GM06990 (cell line): Measurements from ENCODE around the gene MUTYH.

Source experiments
- DNase-seq: peaks from one replicate; pipeline ENCODE4 v3.0.0-alpha.2; 2011; ENCODE audit not compliant: insufficient read length; ENCODE audit errors: extremely low read depth
- H3K27me3 ChIP-seq: replicated peaks from 2 replicates; pipeline ENCODE4 v1.6.0; 2011; ENCODE audit warnings: low read length; ENCODE audit not compliant: control insufficient read depth, insufficient read depth
- H3K36me3 ChIP-seq: 2 replicates; pipeline ENCODE4 v1.5.1; 2011; ENCODE audit warnings: low read length; ENCODE audit not compliant: control insufficient read depth, insufficient read depth
- H3K4me3 ChIP-seq: replicated peaks from 2 replicates; pipeline ENCODE4 v1.5.1; 2011; ENCODE audit warnings: low read depth, mild to moderate bottlenecking, control low read depth, low read length
- CTCF ChIP-seq: IDR thresholded peaks from 2 replicates; pipeline ENCODE4 v1.5.1; 2011; ENCODE audit warnings: low read length, control low read depth, mild to moderate bottlenecking, inconsistent platforms; ENCODE audit not compliant: insufficient read depth, poor library complexity, severe bottlenecking

The MUTYH gene

GRCh38 chr1:45331436-45332345, 8.5 kb downstream of the MUTYH start:
- no peak for DNase-seq
- Histone ChIP-seq H3K36me3 (peaks cover 16% of the 10 kb centered on the region), H3K4me3 (no peak overlapping the region), H3K27me3 (no peaks in the 10 kb centered on the region)
- TF ChIP-seq CTCF, result no peak

- H3K27me3 ChIP-seq, result no peaks in the 10 kb centered on the region
- peaks cover 16% of the 10 kb centered on the region for H3K36me3 ChIP-seq
- no peak for DNase-seq
- no peak overlapping the region for H3K4me3 ChIP-seq
- no peak for TF ChIP-seq CTCF
Measured at GRCh38 chr1:45329445-45329844, 10.8 kb downstream of the MUTYH start.

GRCh38 chr1:45328680-45329079, 11.6 kb downstream of the MUTYH start:
- Histone ChIP-seq H3K4me3 (no peak overlapping the region), H3K36me3 (peaks cover 16% of the 10 kb centered on the region), H3K27me3 (no peaks in the 10 kb centered on the region)
- TF ChIP-seq CTCF, result no peak
- no peak for DNase-seq

GRCh38 chr1:45327644-45328515, 12.4 kb downstream of the MUTYH start:
- peak; percentile 52 for DNase-seq
- Histone ChIP-seq H3K27me3 (no peaks in the 10 kb centered on the region), H3K36me3 (peaks cover 10% of the 10 kb centered on the region), H3K4me3 (peak overlapping the region; percentile 63)
- no peak for TF ChIP-seq CTCF

- Histone ChIP-seq H3K4me3 (peak within 1 kb of the TSS; percentile 63), H3K27me3 (no peaks in the 10 kb centered on the region), H3K36me3 (peaks cover 8% of the 10 kb centered on the region)
- DNase-seq, result peak; percentile 87
- TF ChIP-seq CTCF, result peak; percentile 17
Measured at GRCh38 chr1:45326627-45327623, 13.3 kb downstream of the MUTYH start, which contains the start of gene HPDL. Gene HPDL, plus strand, starts transcription at chr1:45326895. Its CDS starts 254 bp downstream, at chr1:45327149.
